Smooth muscle cell (in vitro differentiated cells): Measurements from ENCODE around the gene SLC8A2. TPM values are rescaled to one million over a fixed set of nuclear protein-coding genes. Genes with fewer than 3 reads are reported as not detected.

Experiments used
- DNase-seq: peaks from one replicate; lab custom pipeline; 2025; ENCODE audit not compliant: unreplicated experiment; lab: John Stamatoyannopoulos, UW
- H2AFZ ChIP-seq: fragments of 200-600 bp; sonication (generic); 2 replicates; pipeline ENCODE4 v1.6.0; 2016; ENCODE audit warnings: antibody characterized with exemption, low read depth, mild to moderate bottlenecking
- H3F3A ChIP-seq: fragments of 200-600 bp; sonication (generic); 2 replicates; pipeline ENCODE4 v1.6.0; 2017; ENCODE audit warnings: antibody characterized with exemption, low read depth
- H3K27ac ChIP-seq: fragments of 200-600 bp; sonication (generic); 2 replicates; pipeline ENCODE4 v1.5.1; 2016; ENCODE audit warnings: low read depth, mild to moderate bottlenecking
- H3K27me3 ChIP-seq: fragments of 200-600 bp; sonication (generic); 2 replicates; pipeline ENCODE4 v1.6.1; 2016; ENCODE audit warnings: low read depth, mild to moderate bottlenecking
- H3K36me3 ChIP-seq: fragments of 200-600 bp; sonication (generic); 2 replicates; pipeline ENCODE4 v1.5.1; 2016; ENCODE audit warnings: low read depth
- H3K4me1 ChIP-seq: fragments of 200-600 bp; sonication (generic); 2 replicates; pipeline ENCODE4 v1.5.1; 2016; ENCODE audit warnings: low read depth
- H3K4me2 ChIP-seq: fragments of 200-600 bp; sonication (generic); 2 replicates; pipeline ENCODE4 v1.6.0; 2016; ENCODE audit warnings: mild to moderate bottlenecking
- H3K4me3 ChIP-seq: fragments of 200-600 bp; sonication (generic); 2 replicates; pipeline ENCODE4 v1.5.1; 2016; ENCODE audit warnings: mild to moderate bottlenecking
- H3K79me2 ChIP-seq: fragments of 200-600 bp; sonication (generic); 2 replicates; pipeline ENCODE4 v1.6.0; 2016; ENCODE audit warnings: low read depth, mild to moderate bottlenecking
- H3K9ac ChIP-seq: fragments of 200-600 bp; sonication (generic); 2 replicates; pipeline ENCODE4 v1.6.0; 2016; ENCODE audit warnings: low read depth
- H3K9me3 ChIP-seq: fragments of 200-600 bp; sonication (generic); replicated peaks from 2 replicates; pipeline ENCODE4 v1.5.1; 2016; ENCODE audit warnings: low read depth
- H4K20me1 ChIP-seq: fragments of 200-600 bp; sonication (generic); 2 replicates; pipeline ENCODE4 v1.6.0; 2016; ENCODE audit warnings: low read depth
- WGBS: methylation state at CpG from one replicate; pipeline ENCODE4 v1.1.7; 2016; ENCODE audit warnings: low lambda C conversion rate; 5-methylcytosine and 5-hydroxymethylcytosine counted together
- polyA plus RNA-seq: library from polyadenylated mRNA; unstranded; fragments of >200 nt; fragmentation: Nextera tagmentation; extraction: Ambion mirVana; gene quantifications from 2 replicates; pipeline ENCODE4 v1.2.1, GENCODE V29; 2016
- total RNA-seq: library from RNA; depleted of rRNA; stranded (reverse); fragments of >200 nt; gene quantifications from 2 replicates; pipeline ENCODE4 v1.2.3, GENCODE V29; 2014
- TF ChIP-seq, protein P1 (sequence below): fragments of 200-600 bp; sonication (generic); IDR thresholded peaks from 2 replicates; pipeline ENCODE4 v1.5.1; 2017; ENCODE audit warnings: borderline replicate concordance, mild to moderate bottlenecking, antibody characterized with exemption; ENCODE audit not compliant: insufficient read depth, poor library complexity, severe bottlenecking

The SLC8A2 gene
- total and polyA plus RNA-seq, 2 experiments from 2014 or later: 0.22 to 0.62 TPM

DNA sequence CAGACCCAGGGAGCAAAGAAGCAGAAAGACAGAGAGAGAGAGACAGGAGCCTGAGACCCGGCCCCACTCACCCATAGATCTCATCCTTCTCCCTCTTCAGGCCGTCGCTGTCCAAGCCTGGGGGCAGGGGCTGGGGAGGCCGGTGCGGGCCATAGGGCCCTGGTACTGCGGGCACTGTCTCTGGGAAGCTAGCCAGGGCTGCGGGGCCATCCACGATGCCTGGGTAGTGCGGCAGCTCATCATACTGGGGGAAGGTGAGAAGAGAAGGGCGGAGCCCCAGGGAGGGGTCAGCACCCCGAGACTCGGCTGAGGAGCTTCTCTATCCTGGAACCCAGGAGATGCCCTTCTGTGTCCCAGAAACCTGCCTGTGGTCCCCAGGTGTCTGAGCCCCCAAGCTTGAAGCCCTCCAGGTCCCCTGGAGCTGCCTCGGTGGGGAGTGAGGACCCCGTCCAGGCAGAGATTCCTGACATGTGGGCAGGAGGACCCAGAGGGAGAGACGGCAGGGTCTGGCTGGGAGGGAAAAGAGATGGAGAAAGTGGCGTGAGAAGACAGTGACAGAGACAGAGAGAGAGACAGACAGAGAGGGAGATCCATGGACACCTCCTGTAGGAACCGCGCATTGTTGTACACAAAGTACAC is 54.5 kb downstream of the SLC8A2 start:
- Histone ChIP-seq H2AFZ (no peak overlapping the region), H3K4me3 (peak overlapping the region; percentile 68), H3K79me2 (no peaks in the 10 kb centered on the region), H3K27me3 (peaks cover under 1% of the 10 kb centered on the region), H4K20me1 (peaks cover 34% of the 10 kb centered on the region), H3K27ac (no peak overlapping the region), H3K36me3 (no peaks in the 10 kb centered on the region), H3K4me1 (peaks cover 25% of the 10 kb centered on the region), H3K4me2 (peak overlapping the region; percentile 93), H3K9me3 (no peaks in the 10 kb centered on the region), H3K9ac (no peak overlapping the region), H3F3A (no peaks in the 10 kb centered on the region)
- 63% methylated on average over 18 of the region's 18 CpGs for WGBS
- no peak for DNase-seq
- TF ChIP-seq, protein P1, sequence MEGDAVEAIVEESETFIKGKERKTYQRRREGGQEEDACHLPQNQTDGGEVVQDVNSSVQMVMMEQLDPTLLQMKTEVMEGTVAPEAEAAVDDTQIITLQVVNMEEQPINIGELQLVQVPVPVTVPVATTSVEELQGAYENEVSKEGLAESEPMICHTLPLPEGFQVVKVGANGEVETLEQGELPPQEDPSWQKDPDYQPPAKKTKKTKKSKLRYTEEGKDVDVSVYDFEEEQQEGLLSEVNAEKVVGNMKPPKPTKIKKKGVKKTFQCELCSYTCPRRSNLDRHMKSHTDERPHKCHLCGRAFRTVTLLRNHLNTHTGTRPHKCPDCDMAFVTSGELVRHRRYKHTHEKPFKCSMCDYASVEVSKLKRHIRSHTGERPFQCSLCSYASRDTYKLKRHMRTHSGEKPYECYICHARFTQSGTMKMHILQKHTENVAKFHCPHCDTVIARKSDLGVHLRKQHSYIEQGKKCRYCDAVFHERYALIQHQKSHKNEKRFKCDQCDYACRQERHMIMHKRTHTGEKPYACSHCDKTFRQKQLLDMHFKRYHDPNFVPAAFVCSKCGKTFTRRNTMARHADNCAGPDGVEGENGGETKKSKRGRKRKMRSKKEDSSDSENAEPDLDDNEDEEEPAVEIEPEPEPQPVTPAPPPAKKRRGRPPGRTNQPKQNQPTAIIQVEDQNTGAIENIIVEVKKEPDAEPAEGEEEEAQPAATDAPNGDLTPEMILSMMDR: no peak

DNA sequence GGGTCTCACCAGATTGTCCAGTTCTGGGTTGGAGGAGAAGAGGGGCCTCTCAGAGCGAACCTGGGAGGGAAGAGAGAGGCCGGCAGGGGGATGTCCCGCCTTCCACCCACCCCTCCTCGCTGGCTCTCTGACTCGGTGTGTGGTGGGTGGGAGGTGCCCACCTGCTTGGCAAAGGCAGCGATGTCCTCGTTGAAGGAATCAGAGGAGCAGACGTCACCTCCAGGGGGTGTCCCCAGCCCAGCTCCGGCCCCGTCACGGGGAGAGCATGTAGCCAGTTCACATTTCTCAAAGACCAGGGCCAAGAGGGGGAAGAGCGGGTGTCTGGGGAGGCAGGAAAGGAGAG is 55.1 kb downstream of the SLC8A2 start:
- no peak overlapping the region for H3K4me3 ChIP-seq
- 89% methylated on average over 11 of the region's 12 CpGs for WGBS
- no peaks in the 10 kb centered on the region for H3F3A ChIP-seq
- TF ChIP-seq, protein P1: no peak
- peaks cover 34% of the 10 kb centered on the region for H4K20me1 ChIP-seq
- no peak overlapping the region for H2AFZ ChIP-seq
- no peaks in the 10 kb centered on the region for H3K36me3 ChIP-seq
- H3K9ac ChIP-seq: no peak overlapping the region
- H3K27ac ChIP-seq: no peak overlapping the region
- H3K9me3 ChIP-seq: no peaks in the 10 kb centered on the region
- H3K79me2 ChIP-seq: no peaks in the 10 kb centered on the region
- peaks cover 21% of the 10 kb centered on the region for H3K4me1 ChIP-seq
- no peaks in the 10 kb centered on the region for H3K27me3 ChIP-seq
- no peak overlapping the region for H3K4me2 ChIP-seq
- no peak for DNase-seq

DNA sequence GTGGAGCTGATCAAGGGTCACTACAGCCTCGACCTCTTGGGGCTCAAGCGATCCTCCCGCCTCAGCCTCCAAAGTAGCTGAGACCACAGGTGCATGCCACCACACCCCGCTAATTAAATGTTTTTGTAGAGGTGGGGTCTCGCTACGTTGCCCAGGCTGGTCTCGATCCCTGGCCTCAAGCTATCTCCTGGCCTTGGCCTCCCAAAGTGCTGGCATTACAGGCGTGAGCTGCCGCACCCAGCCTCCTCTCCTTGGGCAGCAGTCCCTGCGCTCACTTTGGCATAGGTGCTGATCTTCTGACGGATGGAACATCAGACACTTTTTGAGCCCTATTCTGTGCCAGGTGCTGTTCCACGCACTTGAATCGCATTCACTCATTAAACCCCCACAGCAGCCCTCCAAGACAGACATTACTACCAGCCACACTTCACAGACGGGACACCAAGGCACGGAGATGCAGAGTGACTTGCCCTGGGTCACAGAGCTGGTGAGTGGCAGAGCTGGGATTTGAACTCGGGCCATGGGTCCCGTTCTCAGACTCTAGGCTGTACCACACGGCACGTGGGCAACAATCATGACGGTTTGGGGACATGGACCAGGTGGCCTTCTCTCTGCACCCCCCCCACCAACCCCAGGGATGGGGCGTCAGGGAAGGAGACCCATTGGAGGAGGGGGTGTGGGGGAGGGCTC is 55.6 kb downstream of the SLC8A2 start:
- no peaks in the 10 kb centered on the region for H3K9me3 ChIP-seq
- H3F3A ChIP-seq: no peaks in the 10 kb centered on the region
- TF ChIP-seq, protein P1: no peak
- H2AFZ ChIP-seq: no peak overlapping the region
- H3K79me2 ChIP-seq: no peaks in the 10 kb centered on the region
- H3K27me3 ChIP-seq: no peaks in the 10 kb centered on the region
- H3K27ac ChIP-seq: no peak overlapping the region
- no peak overlapping the region for H3K9ac ChIP-seq
- DNase-seq: no peak
- WGBS: 96% methylated on average over 21 of the region's 21 CpGs
- H3K4me2 ChIP-seq: no peak overlapping the region
- no peaks in the 10 kb centered on the region for H3K36me3 ChIP-seq
- H3K4me1 ChIP-seq: peaks cover 16% of the 10 kb centered on the region
- peaks cover 34% of the 10 kb centered on the region for H4K20me1 ChIP-seq
- no peak overlapping the region for H3K4me3 ChIP-seq
